Ovary (tissue), 3 donors: ENCODE measurements around the gene MRPL9.

Experiments
- CTCF ChIP-seq, 3 donors: fragments of 450-650 bp in 2 of 3; fragments of 200-600 bp in 1 of 3; IDR thresholded peaks; one replicate each; pipeline versions ENCODE4 v1.5.1 to v1.8.0; 2016 to 2022; ENCODE audit warnings: antibody characterized with exemption in 3 of 3, mild to moderate bottlenecking in 1 of 3
- POLR2A ChIP-seq: fragments of 450-650 bp; IDR thresholded peaks from one replicate; pipeline ENCODE4 v1.6.1; 2017; ENCODE audit warnings: antibody characterized with exemption, mild to moderate bottlenecking, moderate library complexity
- donor health status: DM: no; HTN: no; CAD: no.

- TF ChIP-seq CTCF (IDR thresholded peaks at IDR 0.05) (no peak), POLR2A (no peak)
Measured at GRCh38 chr1:151756291-151756690, 7.0 kb downstream of the MRPL9 start.
